Skin of body (tissue), 2 donors: ENCODE measurements around the gene KANK2. TPM values are rescaled to one million over a fixed set of nuclear protein-coding genes. Genes with fewer than 3 reads are reported as not detected.
"Not testable (repeated sequence)": the region's sequence is repeated elsewhere in the genome, so short reads cannot be mapped to it uniquely, and the experiment has no call there.

Experiments used
- DNase-seq: peaks from one replicate; lab custom pipeline; 2025; lab: John Stamatoyannopoulos, UW
- total RNA-seq: library from RNA; depleted of rRNA; stranded (reverse); fragments of >200 nt; gene quantifications from one replicate; pipeline ENCODE4 v1.2.3, GENCODE V29; 2014

KANK2 gene
- total RNA-seq, 1 donor from 2014 or later: 62.5 TPM

DNA sequence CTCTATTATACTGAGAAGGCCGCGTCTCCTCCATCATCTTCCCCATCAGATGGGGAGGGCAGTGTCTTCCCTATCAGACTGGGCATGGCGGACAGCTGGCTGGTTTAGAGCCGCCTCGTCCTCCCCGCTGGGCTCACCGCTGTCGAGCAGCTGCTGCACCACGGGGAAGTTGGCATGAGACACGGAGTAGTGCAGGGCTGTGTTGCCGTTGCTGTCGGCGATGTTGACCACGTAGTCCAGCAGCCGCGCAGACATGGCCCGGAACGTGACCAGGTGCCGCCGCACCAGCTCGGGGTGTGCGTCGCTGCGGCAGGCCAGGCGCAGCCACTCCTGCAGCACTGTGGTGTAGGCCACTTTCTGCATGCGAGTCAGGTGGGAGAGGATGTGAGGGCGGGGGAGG, 23.0 kb downstream of the KANK2 start:
- DNase-seq: no peak

DNA sequence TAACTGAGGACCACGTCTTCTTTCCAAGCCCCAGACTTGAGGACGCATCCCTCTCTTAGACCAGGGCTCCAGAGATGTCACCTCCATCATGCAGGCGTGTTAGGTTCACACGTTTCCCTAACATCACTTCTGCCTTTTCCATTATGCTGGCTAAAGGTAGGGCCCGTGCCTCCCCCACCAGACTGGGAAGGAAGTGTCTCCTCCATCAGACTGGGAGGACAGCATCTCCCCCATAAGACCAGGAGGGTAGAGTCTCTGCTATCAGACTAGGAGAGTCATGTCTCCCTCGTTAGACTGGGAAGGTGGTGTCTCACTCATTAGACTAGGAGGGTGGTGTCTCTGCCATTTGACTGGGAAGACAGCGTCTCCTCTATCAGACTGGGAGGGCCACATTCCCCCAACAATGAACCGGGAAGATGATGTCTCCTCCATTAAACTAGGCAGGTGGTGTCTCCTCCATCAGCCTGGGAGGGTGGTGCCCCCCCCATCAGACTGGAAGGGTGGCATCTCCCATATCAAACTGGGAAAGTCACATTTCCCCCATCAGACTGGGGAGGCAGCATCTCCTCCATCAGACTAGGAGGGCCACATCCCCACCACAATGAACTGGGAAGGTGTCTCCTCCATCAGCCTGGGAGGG, 23.7 kb downstream of the KANK2 start:
- DNase-seq: no peak

DNA sequence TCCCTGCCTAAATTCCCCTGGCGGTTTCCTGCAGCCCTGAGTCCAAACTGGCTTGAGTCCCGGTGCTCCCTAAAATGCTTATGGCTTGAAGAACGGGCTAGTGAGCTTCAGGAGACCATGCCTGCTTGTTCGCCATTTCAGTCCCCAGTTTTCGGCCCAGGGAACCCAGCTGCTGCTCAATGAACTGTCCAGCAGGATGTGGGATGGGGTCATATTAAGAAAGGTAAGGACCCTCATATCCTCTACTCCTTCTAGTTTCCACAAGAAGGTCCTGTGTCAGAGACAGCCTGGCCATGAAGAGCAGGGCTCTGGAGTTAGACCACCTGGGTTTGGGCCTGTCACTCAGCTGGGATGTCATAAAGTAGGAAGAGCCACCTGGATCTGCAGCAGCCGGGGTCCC, 24.8 kb downstream of the KANK2 start:
- DNase-seq: no peak

DNA sequence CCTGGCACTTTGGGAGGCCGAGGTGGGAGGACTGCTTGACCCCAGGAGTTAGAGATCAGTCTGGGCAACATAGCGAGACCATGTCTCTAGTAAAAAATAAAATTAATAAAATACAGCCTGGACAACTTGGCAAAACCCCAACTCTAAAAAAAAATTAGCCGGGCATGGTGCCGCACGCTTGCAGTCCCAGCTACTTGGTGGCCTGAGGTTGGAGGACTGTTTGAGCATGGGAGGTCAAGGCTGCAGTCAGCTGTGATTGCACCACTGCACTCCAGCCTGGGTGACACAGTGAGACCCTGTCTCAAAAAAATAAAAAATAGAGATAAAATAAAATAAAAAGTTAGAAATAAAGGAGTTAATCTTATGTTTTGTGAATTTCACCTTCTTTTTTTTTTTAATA, 26.2 kb downstream of the KANK2 start:
- no peak for DNase-seq

DNA sequence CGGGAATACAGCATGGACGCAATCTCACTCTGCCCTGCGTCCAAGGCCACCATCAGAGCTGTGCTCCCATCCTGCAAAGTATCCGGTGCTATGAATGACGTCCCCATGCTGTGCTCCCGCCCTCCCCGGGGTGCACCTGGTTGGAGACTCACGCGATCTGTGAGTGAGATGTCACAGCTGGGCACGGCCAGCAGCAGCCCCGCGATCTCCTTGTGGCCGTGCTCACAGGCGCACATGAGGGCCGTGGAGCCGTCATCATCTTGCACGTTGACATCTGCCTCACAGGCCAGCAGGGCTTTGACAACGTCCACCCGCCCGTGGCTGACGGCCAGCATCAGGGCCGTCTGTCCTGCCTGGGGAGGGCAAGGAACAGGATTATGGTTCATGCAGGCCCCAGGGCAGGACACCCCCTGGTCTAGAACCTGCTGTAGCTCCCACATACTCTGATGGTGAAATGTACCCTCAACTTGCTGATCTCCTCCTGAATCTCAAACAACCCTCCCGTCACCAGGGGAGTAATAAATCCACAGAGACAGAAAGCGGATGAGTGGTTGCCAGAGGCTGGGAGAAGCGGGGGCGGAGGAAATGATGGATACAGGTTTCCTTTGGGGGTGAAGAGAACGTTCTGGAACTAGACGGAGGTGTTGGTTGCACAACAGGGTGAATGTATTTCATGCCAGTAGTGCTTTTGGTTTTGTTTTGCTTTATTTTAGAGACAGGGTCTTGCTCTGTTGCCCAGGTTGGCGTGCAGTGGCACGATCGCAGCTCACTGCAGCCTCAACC, 27.3 kb downstream of the KANK2 start:
- DNase-seq: no peak

DNA sequence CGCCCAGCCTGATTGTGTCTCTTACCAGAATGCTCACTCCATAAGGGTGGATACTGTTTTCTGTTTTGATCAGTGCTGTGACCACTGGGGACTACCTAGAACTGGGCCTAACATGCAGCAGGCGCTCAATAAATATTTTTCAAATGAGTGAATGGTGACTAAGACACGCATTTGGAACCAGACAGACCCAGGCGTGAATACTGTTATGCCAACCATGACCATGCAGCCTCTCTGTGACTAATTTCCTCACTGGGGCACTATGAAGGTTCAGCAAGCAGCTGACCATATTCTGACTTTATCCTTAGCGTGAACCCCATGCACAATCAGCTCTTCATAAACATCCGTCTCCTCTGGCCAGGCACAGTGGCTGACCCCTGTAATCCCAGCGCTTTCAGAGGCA, 28.8 kb downstream of the KANK2 start:
- no peak for DNase-seq

DNA sequence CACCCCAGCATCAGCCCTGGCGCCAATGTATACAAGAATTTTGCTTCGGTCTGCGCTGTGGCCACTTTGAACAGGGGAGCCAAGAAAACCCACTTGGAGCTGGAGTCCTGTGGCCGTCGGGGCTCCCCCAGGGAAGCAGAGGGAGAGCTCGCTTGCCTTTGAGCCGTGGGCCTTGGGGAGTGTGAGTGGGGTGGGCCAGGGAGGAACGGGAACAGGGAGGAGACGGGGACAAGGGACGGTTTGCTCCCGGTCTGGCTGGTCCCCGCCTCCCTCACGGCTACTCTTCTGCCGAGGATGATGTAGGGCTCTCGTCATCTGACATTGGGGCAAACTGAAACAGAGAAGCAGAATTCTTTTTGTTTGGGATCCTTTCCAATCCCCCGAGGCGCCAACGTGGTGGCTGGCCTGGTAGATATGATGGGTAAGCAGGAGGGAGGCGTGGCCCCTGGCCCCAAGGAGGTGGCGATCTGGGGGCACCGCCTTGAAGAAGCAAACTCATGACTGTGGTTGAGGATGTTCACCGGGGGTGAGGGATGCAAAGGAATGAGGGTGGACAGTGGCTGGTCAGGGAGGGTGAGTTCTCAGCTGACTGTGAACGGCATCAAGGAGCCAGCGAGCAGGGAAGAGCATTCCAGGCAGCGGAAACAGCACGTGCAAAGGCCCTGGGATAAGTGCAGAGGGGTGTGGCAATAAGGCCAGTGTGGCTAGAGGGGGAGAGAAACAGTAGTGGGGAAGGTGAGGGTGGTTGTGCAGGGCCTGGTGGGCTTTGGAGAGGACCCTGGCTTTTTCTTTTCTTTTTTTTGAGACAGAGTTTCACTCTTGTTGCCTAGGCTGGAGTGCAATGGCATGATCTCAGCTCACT, 30.8 kb downstream of the KANK2 start:
- no peak for DNase-seq

DNA sequence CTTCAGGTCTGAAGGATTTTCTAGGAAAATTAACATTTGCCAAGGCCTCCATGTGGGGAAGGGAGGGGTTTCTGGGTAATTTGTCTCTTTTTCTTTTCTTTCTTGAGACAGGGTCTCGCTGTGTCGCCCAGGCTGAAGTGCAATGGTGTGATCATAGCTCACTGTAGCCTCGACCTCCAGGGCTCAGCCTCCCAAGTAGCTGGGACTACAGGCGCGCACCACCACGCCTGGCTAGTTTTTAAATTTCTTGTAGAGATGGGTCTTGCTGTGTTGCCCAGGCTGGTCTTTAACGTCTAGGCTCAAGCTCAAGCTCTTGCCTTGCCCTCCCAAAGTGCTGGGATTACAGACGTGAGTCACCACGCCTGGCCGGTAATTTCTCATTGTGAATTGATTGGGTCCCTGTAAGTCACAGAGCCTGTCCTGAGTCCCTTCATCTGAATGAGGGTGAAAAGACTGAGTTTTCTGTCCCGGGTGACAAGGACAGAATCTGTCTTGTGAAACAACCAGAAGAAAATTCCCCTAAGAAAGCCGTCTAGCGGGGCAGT, 31.8 kb downstream of the KANK2 start:
- no peak for DNase-seq

DNA sequence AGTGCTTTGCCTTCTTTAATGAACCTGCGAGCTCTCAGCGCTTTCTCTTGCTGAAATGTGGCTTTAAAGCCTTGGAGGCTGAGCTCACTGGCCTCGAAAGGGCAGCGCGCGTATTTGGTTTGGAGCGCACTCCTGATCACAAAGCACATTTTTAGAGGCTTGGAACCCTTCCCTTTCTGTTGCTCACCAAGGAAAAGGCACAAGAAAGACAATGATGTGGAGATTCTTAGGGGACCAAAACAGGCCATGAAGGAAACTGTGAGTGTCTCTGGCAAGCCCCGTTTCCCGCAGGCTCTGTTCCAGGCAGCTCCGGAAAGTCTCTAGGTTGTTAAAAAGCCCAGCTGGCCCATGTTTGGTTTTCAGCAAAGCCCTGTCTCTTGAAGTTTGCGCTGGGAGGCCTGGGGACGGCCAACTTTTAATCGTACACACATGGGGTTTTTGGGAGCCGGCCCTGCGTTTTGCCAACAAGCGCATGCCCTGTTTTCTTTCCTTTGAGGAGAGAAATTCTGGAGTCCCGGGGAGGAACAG, 32.4 kb downstream of the KANK2 start:
- peak; percentile 91 for DNase-seq

DNA sequence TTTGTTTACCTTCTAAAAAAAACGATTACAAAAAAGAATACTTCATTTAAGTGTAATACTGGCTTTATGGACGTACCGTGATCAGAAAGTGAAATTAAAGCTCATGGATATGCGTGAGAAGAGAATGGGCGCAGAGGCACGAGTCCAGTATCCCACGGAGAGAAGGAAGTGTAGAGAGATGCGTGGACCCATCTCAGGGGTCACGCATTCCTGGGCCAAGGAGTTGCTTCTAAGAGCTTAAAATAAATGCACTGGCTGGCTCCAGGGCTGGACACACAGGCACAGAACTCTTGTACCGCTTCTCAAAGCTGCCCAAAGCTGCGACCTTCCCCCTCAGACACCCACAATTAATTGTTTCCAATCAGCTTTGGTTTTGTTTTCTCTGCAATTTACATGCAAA, 33.0 kb downstream of the KANK2 start:
- DNase-seq: no peak

DNA sequence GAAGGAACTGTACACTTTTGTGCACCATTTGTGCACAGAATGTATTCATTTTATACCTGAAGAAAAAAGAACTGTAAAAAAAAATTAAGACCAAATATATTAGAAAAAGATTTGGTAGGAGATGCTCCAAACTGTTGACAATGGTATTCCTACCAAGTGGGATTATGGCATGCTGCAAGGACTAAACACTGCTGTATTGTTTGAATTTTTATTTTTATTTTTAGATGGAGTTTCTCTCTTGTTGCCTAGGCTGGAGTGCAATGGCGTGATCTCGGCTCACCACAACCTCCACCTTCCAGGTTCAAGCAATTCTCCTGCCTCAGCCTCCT, 36.9 kb downstream of the KANK2 start:
- not testable (repeated sequence) for DNase-seq

DNA sequence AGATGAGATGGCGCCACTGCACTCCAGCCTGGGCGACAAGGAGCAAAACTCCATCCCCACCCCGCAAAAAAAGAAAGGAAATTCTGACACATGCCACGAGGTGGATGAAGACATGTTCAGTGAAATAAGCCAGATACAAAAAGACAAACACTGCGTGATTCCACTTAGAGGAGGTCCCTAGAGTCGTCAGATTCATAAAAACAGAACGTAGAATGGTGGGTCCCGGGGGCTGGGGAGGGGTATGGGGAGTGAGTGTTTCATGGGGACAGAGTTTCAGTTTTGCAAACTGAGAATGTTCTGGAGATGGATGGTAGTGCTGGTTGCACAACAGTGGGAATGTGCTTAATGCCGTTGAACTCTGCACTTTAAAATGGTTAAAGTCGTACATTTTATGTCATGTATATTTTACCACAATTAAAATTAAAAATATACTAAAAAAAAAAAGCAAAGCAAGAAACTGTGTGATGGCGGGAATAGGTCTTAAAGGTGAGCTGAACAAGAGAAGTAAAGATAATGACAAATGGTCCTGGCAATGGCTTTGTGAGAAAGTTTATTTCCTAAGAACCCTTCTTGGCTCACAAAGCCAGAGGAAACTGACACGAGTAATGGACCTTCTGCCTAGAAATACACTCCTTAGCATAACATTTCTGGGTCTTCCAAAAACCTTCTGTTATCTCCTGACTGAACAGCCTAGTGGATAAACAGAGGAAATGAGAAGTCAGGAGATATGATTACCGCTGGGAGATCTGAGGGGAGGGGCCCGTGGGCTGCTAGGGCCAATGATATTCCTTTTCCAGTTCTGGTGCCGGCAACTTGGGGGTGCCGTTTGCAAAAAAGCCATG, 37.5 kb downstream of the KANK2 start:
- DNase-seq: peak; percentile 21

DNA sequence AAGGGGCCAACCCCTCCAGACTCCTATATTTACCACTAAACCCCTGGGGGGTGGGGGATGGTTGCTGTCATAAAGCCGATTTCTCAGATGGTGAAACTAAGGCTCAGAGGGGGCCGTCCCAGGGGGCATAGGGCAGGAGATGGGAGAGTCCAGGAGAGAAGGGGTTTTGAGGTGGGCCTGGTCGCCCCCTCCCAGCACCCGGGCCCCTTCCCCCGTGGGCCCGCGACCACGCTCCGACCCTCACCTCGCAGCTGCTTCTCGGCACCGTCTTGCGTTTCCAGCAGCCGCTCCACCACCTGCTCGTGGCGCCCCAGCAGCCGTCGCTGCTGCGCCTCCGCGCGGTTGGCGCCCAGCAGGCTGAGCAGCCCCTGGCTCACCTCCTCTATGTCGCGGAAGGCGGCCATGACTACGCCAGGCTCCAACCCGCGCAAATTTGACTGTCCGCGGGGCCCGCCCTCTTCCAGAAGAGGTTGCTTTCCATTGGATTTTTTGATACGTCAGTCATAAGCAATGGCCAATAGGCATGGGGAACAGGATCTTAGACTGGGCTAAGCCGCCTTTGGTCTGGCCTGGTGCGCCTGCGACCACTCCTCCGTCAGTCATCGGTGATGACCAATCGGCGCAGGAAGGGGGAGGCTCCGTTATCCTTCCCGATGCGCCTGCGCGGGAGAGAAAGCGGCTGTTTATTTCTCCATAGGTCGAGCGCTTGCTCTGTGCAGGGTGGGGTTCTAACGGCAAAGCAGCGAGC, 41.8 kb downstream of the KANK2 start, which contains the start of gene SPC24:
SPC24 (minus strand) TSS at position 410 of the 748 bp plus-strand sequence; CDS start at position 404, 6 bp downstream.
- peak; percentile 99 for DNase-seq

DNA sequence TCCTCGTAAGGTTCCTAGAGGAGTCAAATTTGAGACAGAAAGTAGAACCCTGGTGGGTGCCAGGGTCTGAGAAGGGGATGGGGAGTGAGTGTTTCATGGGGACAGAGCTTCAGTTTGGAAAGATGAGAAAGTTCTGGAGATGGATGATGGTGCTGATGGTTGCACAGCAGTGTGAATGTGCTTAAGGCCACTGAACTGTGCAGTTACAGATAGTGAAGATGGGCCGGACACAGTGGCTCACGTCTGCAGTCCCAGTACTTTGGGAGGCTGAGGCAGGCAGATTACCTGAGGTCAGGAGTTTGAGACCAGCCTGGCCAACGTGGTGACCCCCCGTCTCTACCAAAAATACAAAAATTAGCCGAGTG, 42.7 kb downstream of the KANK2 start:
- DNase-seq: no peak

DNA sequence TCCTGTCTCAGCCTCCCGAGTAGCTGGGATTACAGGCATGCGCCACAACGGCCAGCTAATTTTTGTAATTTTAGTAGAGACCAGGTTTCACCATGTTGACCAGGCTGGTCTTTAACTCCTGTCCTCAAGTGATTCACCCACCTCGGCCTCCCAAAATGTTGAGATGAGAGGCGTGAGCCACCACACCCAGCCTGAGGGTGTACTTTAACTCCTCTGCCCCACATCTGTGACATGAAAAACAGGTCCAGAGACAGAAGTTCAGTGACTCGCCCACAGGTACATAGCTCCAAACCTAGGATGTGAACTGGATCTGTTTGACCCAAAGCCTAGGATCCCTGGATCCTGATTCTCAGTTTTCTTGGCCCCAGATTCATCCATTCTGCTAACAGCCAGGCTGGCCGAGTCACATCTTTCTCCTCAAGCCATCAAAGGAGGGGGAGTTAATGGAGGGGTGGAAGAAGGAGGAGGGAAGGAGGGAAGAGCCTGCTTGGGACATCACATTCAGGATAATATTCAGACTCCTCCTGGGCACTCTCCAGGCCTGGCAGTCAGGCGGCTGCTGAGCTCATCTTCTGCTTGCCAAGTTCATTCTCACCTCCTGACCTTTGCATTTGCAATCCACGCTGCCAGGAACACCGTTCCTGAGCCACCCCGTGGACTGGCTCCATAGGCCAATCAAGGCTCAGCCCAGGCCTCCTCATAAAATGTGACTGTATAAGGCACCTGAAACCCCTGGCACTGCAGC, 44.9 kb downstream of the KANK2 start:
- DNase-seq: no peak

DNA sequence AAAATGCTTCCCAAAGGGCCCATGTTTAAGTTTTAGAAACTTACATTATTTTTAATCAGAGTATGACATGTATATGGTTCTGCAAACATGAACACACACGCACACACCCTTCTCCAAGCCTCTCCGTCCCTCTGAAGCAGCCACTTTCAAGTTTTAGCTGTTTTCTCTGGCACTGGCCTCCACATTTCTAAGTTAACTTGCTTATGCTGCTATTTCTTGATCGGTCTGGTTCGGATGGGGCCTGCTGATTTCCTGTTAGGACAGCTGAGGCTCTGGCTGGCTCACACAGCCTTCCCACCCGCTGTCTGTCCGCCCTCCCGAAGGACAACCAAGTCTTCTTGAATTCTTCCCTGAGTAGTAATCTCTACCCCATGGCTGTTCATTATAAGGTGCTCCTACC, 46.2 kb downstream of the KANK2 start:
- DNase-seq: peak; percentile 26

DNA sequence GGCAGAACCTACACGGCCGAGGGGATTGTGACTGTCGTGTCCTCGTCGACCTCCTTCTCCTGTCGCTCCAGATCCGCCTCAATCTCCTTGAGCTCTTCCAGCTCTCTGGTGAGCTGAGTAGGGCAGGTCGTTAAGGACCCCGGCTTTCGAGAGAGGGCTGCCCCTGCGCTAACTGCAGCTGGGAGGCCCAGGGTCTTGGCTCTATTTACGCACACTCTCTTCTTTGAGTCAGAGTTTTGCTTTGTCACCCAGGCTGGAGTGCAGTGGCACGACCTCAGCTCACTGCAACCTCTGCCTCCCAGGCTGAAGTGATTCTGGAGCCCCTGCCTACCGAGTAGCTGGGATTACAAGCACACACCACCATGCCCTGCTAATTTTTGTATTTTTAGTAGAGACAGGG, 49.3 kb downstream of the KANK2 start:
- no peak for DNase-seq

DNA sequence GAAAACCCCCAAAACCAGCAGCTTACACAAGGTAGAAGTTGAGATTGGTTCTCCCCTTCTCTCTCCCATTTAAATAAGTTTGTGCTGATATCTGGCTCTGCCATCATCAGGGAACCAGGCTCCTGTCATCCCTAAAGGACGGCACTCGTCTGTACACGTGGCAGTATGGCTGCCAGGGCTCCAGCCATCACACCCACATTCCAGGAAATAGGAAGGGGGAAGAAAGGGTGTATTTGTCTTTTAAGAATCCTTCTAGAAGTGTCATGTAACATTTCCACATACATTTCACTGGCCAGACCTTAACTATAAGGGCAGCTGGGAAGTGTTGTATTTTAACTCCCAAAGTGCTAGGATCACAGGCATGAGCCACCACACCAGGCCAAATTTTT, 51.8 kb downstream of the KANK2 start:
- DNase-seq: no peak

DNA sequence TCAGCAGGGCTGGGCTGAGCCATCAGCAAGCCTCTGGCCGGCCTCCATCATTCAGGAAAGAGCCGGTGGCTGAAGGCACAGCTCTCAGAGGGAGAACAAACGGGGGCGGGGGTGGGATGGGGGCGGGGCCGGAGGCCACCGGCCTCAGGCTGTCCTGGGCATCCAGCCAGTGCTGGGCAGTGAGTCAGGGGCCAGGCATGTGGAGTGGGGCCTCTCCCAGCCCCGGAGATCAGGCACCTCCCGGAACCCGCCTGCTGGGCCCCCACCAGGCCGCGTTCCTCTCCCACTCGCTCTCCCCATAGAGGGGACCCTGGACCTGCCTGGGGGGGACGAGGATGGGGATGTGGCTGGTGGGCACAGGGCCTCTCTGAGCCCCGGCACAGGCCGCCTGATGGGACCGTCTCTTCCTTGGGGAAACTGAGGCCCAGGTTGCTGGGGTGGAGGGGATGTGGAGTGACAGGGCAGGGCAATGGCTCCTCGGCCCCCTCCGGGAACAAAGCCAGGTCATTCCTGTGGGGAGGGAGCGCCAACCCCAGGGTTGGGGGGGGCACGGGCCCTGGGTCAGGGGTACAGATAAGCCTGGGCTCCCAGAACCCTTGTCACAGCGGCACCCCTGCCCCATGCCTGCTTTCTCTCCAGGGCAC, 54.7 kb downstream of the KANK2 start:
- DNase-seq: peak; percentile 63
